Measurements from ENCODE around the gene P2RX6.

DNA sequence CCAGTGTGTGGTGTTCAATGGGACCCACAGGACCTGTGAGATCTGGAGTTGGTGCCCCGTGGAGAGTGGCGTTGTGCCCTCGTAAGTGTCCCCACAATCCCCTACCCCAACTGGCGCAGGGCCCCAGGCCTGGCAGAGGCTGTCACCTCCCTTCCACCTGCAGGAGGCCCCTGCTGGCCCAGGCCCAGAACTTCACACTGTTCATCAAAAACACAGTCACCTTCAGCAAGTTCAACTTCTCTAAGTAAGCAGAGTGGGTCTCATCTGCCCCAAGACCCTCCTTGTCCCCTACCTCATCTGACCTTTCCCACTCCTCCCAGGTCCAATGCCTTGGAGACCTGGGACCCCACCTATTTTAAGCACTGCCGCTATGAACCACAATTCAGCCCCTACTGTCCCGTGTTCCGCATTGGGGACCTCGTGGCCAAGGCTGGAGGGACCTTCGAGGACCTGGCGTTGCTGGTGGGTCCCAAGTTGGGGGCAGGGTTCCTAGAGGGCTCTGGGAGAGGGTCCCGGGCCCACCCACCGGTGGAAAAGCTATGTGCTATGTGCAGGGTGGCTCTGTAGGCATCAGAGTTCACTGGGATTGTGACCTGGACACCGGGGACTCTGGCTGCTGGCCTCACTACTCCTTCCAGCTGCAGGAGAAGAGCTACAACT lies 8.1 kb downstream of the P2RX6 start:
- TF ChIP-seq, protein P1, sequence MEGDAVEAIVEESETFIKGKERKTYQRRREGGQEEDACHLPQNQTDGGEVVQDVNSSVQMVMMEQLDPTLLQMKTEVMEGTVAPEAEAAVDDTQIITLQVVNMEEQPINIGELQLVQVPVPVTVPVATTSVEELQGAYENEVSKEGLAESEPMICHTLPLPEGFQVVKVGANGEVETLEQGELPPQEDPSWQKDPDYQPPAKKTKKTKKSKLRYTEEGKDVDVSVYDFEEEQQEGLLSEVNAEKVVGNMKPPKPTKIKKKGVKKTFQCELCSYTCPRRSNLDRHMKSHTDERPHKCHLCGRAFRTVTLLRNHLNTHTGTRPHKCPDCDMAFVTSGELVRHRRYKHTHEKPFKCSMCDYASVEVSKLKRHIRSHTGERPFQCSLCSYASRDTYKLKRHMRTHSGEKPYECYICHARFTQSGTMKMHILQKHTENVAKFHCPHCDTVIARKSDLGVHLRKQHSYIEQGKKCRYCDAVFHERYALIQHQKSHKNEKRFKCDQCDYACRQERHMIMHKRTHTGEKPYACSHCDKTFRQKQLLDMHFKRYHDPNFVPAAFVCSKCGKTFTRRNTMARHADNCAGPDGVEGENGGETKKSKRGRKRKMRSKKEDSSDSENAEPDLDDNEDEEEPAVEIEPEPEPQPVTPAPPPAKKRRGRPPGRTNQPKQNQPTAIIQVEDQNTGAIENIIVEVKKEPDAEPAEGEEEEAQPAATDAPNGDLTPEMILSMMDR (optimal IDR thresholded peaks at IDR 0.05 in 1 of 3, IDR thresholded peaks at IDR 0.05 in 1 of 3, conservative IDR thresholded peaks at IDR 0.05 in 1 of 3; ENCODE audit: extremely low read depth in 1 of 3, insufficient read depth in 2 of 3, low read length in 3 of 3) = peak in 1 of 3 experiments; percentile 26
- TF ChIP-seq EZH2 (IDR thresholded peaks at IDR 0.05; ENCODE audit: low read length) = no peak
